SK-N-MC (cell line): ENCODE results near the gene BTBD18.

Experiments
- EZH2 ChIP-seq: fragments of 200-600 bp; sonication (generic); IDR thresholded peaks from one replicate; pipeline ENCODE4 v1.6.1; 2017; ENCODE audit warnings: antibody characterized with exemption
- POLR2AphosphoS5 ChIP-seq: IDR thresholded peaks from 2 replicates; pipeline ENCODE4 v1.6.1; 2012; ENCODE audit warnings: mild to moderate bottlenecking, low read depth, low read length, borderline replicate concordance

- TF ChIP-seq POLR2AphosphoS5 = no peak
- TF ChIP-seq EZH2 = no peak
Observed at GRCh38 chr11:57770793-57771192, 19.2 kb upstream of the BTBD18 start.
